ENCODE data around the gene FANCM.

GRCh38 chr14:45112896-45113781, 22.6 kb upstream of the FANCM start:
- TF ChIP-seq EZH2 (IDR thresholded peaks at IDR 0.05; ENCODE audit: borderline replicate concordance, low read length) (no peak), CTCF (conservative IDR thresholded peaks at IDR 0.05 in 1 of 2, IDR thresholded peaks at IDR 0.05 in 1 of 2; ENCODE audit: extremely low read depth in 1 of 2, insufficient read depth in 1 of 2, low read depth in 1 of 2, low read length in 2 of 2) (no peak)
